CD4-positive, CD25-positive, alpha-beta regulatory T cell (primary cell): ENCODE measurements around the gene CCDC186. TPM values are rescaled to one million over a fixed set of nuclear protein-coding genes. Genes with fewer than 3 reads are reported as not detected.
A peak's percentile ranks its signal among the peaks of the same experiment; 100 is the strongest.

ENCODE experiments used
- ATAC-seq, 2 donors: fragments of 150-1000 bp; cut with Tn5 transposase; one replicate each; pipeline ENCODE4 v1.10.0; 2021; ENCODE audit warnings: low read depth in 2 of 2, moderate number of reproducible peaks in 2 of 2, moderate library complexity in 1 of 2
- DNase-seq, 3 donors: peaks; one replicate each; pipeline versions ENCODE4 v3.0.0 to v3.0.0-alpha.2; 2012 to 2022; ENCODE audit warnings: mixed read lengths in 1 of 3
- H3K27ac ChIP-seq: one replicate; pipeline ENCODE4 v1.7.0; 2013; ENCODE audit warnings: mild to moderate bottlenecking, low read length; ENCODE audit not compliant: insufficient read depth, poor library complexity, severe bottlenecking
- H3K27me3 ChIP-seq: one replicate; pipeline ENCODE4 v1.7.0; 2013; ENCODE audit warnings: low read length; ENCODE audit not compliant: control insufficient read depth, insufficient read depth
- H3K36me3 ChIP-seq: one replicate; pipeline ENCODE4 v1.7.0; 2013; ENCODE audit warnings: mild to moderate bottlenecking, low read length, moderate library complexity; ENCODE audit not compliant: control insufficient read depth, insufficient read depth
- H3K4me1 ChIP-seq: 2 replicates; pipeline ENCODE4 v1.7.0; 2013; ENCODE audit warnings: mild to moderate bottlenecking, low read length; ENCODE audit not compliant: insufficient read depth, control insufficient read depth, poor library complexity, severe bottlenecking
- H3K4me3 ChIP-seq: one replicate; pipeline ENCODE4 v1.7.0; 2013; ENCODE audit warnings: low read depth, mild to moderate bottlenecking, low read length, moderate library complexity
- H3K9me3 ChIP-seq, 2 experiments: 1 replicate in 1 of 2; 2 replicates in 1 of 2; pipeline ENCODE4 v1.7.0; 2013; ENCODE audit warnings: low read length in 2 of 2, mild to moderate bottlenecking in 1 of 2, moderate library complexity in 1 of 2; ENCODE audit not compliant: control insufficient read depth in 2 of 2
- H3K27ac Mint-ChIP-seq, 3 donors: one replicate each; pipeline ENCODE4 v1.8.0; 2020 to 2022; ENCODE audit warnings: mild to moderate bottlenecking in 3 of 3, mixed read lengths in 3 of 3, moderate library complexity in 2 of 3
- H3K27me3 Mint-ChIP-seq: one replicate; pipeline ENCODE4 v1.8.0; 2022; ENCODE audit warnings: mild to moderate bottlenecking, mixed read lengths
- H3K36me3 Mint-ChIP-seq: one replicate; pipeline ENCODE4 v1.8.0; 2020; ENCODE audit warnings: mixed read lengths
- H3K4me1 Mint-ChIP-seq, 4 donors: one replicate each; pipeline ENCODE4 v1.8.0; 2020 to 2022; ENCODE audit warnings: mixed read lengths in 4 of 4, mild to moderate bottlenecking in 1 of 4
- H3K4me3 Mint-ChIP-seq, 4 donors: one replicate each; pipeline ENCODE4 v1.8.0; 2020 to 2022; ENCODE audit warnings: mild to moderate bottlenecking in 4 of 4, mixed read lengths in 4 of 4, moderate library complexity in 3 of 4
- H3K9me3 Mint-ChIP-seq, 7 donors: one replicate each; pipeline ENCODE4 v1.8.0; 2020 to 2022; ENCODE audit warnings: mixed read lengths in 7 of 7, mild to moderate bottlenecking in 3 of 7, moderate library complexity in 2 of 7
- polyA plus RNA-seq, 4 donors: library from polyadenylated mRNA; unstranded; fragments of 300-500 nt; fragmentation: Illumina TruSeq; gene quantifications; one replicate each; pipeline ENCODE4 v1.2.3, GENCODE V29; 2021
- total RNA-seq: library from RNA; stranded (reverse); gene quantifications from one replicate; pipeline ENCODE4 v1.2.3, GENCODE V29; 2022

Gene CCDC186
- total RNA-seq (60.1 TPM), polyA plus RNA-seq (10 to 100 TPM; 17.3 to 27.1 (median 22.6) TPM)

DNA sequence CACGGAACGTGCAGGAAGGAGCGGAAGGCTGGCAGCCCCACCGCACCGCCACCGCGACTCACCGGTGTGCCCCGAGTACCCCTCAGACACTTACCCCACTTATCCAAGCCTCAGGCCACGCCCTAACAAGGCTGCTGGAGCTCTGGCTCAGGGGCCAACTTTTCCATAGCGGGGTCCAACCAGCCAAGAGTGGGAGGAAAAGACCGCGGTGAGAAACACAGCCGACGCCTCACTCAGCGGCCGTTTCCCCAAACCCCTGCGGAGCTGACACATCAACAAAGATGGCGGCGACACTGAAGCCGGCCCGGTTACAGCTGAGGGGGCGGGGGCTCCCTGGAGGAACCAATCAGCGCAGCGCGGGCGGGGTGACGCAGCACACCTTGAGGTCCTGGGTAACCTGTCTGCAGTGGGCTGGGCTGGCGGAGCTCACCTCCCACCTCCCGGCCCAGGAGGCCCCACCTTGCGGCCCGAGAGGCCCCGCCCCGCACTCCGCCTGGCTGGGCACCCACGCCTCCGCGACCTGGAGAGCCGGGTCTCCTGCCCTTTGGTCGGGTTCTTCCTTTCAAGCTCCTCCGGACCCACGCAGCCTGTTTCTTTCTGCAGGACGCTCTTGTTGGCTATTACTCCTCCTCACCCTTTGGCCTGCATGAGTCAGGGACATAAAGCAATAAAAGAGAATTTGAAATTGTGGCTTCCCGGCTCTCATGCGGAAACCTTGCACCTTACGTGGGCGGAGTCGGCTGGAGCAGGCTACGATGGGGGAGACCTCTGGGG, at the start of gene CCDC186:
CCDC186 (minus strand) TSS at position 283 of the 774 bp plus-strand sequence. CDS start 10,935 bp downstream, outside the sequence.
- Histone ChIP-seq H3K4me3 (peak within 1 kb of the TSS; percentile 98), H3K4me1 (peaks cover 30% of the 10 kb centered on the region), H3K9me3 (no peaks in the 10 kb centered on the region), H3K27ac (peak within 1 kb of the TSS; percentile 81), H3K27me3 (peaks cover 1% of the 10 kb centered on the region), H3K36me3 (peaks cover 3% of the 10 kb centered on the region)
- Mint-ChIP-seq H3K9me3 (peaks cover 0 to 2% (median 0%) of the 10 kb centered on the region in 7 donors), H3K27me3 (peaks cover 17% of the 10 kb centered on the region), H3K36me3 (peaks cover 9% of the 10 kb centered on the region), H3K4me3 (peak within 1 kb of the TSS; percentile 93 to 99 (median 98)), H3K4me1 (peaks cover 29 to 63% (median 38%) of the 10 kb centered on the region in 4 donors), H3K27ac (peak within 1 kb of the TSS; percentile 99)
- ATAC-seq (peak; percentile 99), DNase-seq (peak; percentile 97 to 98 (median 98))

GRCh38 chr10:114223066-114223465, 49.1 kb upstream of the CCDC186 start:
- Histone ChIP-seq H3K27ac (no peak overlapping the region), H3K36me3 (no peaks in the 10 kb centered on the region), H3K4me1 (no peaks in the 10 kb centered on the region), H3K4me3 (no peak overlapping the region), H3K27me3 (peaks cover 15% of the 10 kb centered on the region), H3K9me3 (no peaks in the 10 kb centered on the region)
- Mint-ChIP-seq H3K27ac (no peak overlapping the region), H3K4me1 (no peaks in the 10 kb centered on the region), H3K4me3 (no peak overlapping the region), H3K27me3 (peaks cover 45% of the 10 kb centered on the region), H3K9me3 (no peaks in the 10 kb centered on the region), H3K36me3 (no peaks in the 10 kb centered on the region)
- DNase-seq (no peak), ATAC-seq (no peak)

DNA sequence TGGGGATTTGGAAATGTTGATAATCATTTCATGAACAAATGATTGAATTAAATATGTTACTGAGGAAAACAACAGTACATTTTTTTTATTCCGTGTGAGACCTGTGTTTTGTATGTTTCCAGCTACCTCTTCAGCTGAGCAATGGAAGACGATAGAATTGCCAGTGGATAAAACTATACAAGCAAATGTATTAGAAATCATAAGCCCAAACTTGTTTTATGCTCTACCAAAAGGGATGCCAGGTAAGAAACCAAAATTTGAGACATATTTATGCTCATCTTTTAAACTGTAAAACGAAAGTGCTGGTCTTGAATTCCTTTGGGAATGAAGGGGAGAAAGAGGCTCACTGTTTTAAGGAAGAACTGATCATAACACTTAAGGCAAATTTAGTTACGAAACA, 47.2 kb upstream of the CCDC186 start:
- Mint-ChIP-seq H3K27ac (no peak overlapping the region), H3K4me3 (no peak overlapping the region), H3K4me1 (no peaks in the 10 kb centered on the region), H3K27me3 (peaks cover 39% of the 10 kb centered on the region), H3K36me3 (no peaks in the 10 kb centered on the region), H3K9me3 (peaks cover 0 to 3% (median 0%) of the 10 kb centered on the region in 7 donors)
- H3K4me3 ChIP-seq, result no peak overlapping the region
- ATAC-seq (no peak), DNase-seq (no peak)
- H3K36me3 ChIP-seq, result no peaks in the 10 kb centered on the region
- peaks cover 12% of the 10 kb centered on the region for H3K27me3 ChIP-seq
- H3K9me3 ChIP-seq, result no peaks in the 10 kb centered on the region
- H3K4me1 ChIP-seq, result no peaks in the 10 kb centered on the region
- H3K27ac ChIP-seq, result no peak overlapping the region

- no peaks in the 10 kb centered on the region for H3K36me3 Mint-ChIP-seq
- peaks cover 40% of the 10 kb centered on the region for H3K27me3 Mint-ChIP-seq
- peaks cover 0 to 3% (median 0%) of the 10 kb centered on the region in 7 donors for H3K9me3 Mint-ChIP-seq
These were observed 46.3 kb upstream of the CCDC186 start for GRCh38 chr10:114220281-114220680.

DNA sequence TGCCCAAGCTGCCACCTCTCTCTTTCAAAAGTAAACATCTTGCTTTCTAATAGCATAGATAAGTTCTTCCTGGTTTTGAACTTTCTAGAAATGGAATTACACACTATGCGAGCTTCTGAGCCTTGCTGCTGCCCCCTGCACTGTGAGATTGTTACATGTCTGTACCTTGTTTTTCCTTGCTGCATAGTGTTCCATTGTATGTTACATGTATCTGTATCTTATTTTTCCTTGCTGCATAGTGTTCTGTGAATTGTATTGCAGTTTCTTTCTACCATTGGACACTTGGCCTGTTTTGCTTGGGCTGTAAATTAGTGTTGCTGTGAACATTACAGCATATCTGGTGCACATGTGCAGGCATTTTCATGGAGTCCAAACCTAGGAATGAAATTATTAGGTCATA, 41.0 kb upstream of the CCDC186 start:
- H3K27ac ChIP-seq, result no peak overlapping the region
- DNase-seq (no peak), ATAC-seq (no peak)
- Mint-ChIP-seq H3K27me3 (peaks cover 28% of the 10 kb centered on the region), H3K4me1 (no peaks in the 10 kb centered on the region), H3K4me3 (no peak overlapping the region), H3K27ac (no peak overlapping the region), H3K9me3 (peaks cover 0 to 3% (median 0%) of the 10 kb centered on the region in 7 donors), H3K36me3 (no peaks in the 10 kb centered on the region)
- H3K4me3 ChIP-seq, result no peak overlapping the region
- H3K4me1 ChIP-seq, result no peaks in the 10 kb centered on the region
- H3K9me3 ChIP-seq, result no peaks in the 10 kb centered on the region
- peaks cover 16% of the 10 kb centered on the region for H3K27me3 ChIP-seq
- no peaks in the 10 kb centered on the region for H3K36me3 ChIP-seq

More at GRCh38 chr10:114220281-114220680, 46.3 kb upstream of the CCDC186 start:
- no peaks in the 10 kb centered on the region for H3K36me3 ChIP-seq
- H3K4me3 ChIP-seq, result no peak overlapping the region
- Mint-ChIP-seq H3K4me3 (no peak overlapping the region), H3K27ac (no peak overlapping the region), H3K4me1 (no peaks in the 10 kb centered on the region)
- no peak for ATAC-seq
- DNase-seq, result no peak
- no peaks in the 10 kb centered on the region for H3K4me1 ChIP-seq
- H3K27ac ChIP-seq, result no peak overlapping the region
- peaks cover 14% of the 10 kb centered on the region for H3K27me3 ChIP-seq
- H3K9me3 ChIP-seq, result no peaks in the 10 kb centered on the region

- no peaks in the 10 kb centered on the region for H3K4me1 Mint-ChIP-seq
- Histone ChIP-seq H3K4me1 (no peaks in the 10 kb centered on the region), H3K9me3 (no peaks in the 10 kb centered on the region), H3K36me3 (no peaks in the 10 kb centered on the region), H3K27me3 (peaks cover 17% of the 10 kb centered on the region), H3K4me3 (no peak overlapping the region), H3K27ac (no peak overlapping the region)
- DNase-seq, result no peak
- no peak overlapping the region for H3K27ac Mint-ChIP-seq
- H3K36me3 Mint-ChIP-seq, result no peaks in the 10 kb centered on the region
- H3K4me3 Mint-ChIP-seq, result no peak overlapping the region
- H3K27me3 Mint-ChIP-seq, result peaks cover 21% of the 10 kb centered on the region
- peaks cover 0 to 3% (median 0%) of the 10 kb centered on the region in 7 donors for H3K9me3 Mint-ChIP-seq
- no peak for ATAC-seq
These were observed 38.1 kb upstream of the CCDC186 start for GRCh38 chr10:114212153-114212552.

DNA sequence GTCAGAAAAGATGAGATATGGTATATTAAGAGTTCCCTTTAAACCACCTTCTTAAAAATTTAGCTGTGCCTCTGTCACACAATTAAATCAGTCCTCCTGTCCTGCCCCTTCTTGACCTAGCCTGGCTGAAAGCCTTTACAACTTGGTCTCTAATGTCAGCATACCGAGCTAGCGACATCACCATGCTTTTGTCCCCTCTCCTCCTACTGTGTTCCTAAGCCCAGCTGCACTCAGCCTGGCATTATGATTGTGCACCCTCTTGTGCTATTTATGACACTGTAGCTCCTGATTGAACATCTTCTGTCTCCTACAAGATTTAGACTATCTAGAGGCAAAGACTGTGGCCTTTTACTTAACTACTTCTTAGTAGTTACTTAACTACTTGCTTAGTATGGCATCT, 34.3 kb upstream of the CCDC186 start:
- ATAC-seq, result no peak

GRCh38 chr10:114207349-114207748, 33.3 kb upstream of the CCDC186 start:
- H3K27ac ChIP-seq, result no peak overlapping the region
- no peaks in the 10 kb centered on the region for H3K36me3 ChIP-seq
- no peaks in the 10 kb centered on the region for H3K9me3 ChIP-seq
- DNase-seq (no peak), ATAC-seq (no peak)
- H3K27me3 ChIP-seq, result peaks cover 23% of the 10 kb centered on the region
- peaks cover 0 to 3% (median 0%) of the 10 kb centered on the region in 7 donors for H3K9me3 Mint-ChIP-seq
- H3K36me3 Mint-ChIP-seq, result no peaks in the 10 kb centered on the region
- H3K4me3 ChIP-seq, result no peak overlapping the region
- no peaks in the 10 kb centered on the region for H3K4me1 ChIP-seq
- H3K4me3 Mint-ChIP-seq, result no peak overlapping the region
- no peak overlapping the region for H3K27ac Mint-ChIP-seq
- H3K27me3 Mint-ChIP-seq, result peaks cover 23% of the 10 kb centered on the region
- H3K4me1 Mint-ChIP-seq, result no peaks in the 10 kb centered on the region

More for the DNA sequence above, 34.3 kb upstream of the CCDC186 start:
- Histone ChIP-seq H3K9me3 (no peaks in the 10 kb centered on the region), H3K27me3 (peaks cover 19% of the 10 kb centered on the region), H3K36me3 (no peaks in the 10 kb centered on the region), H3K27ac (no peak overlapping the region), H3K4me3 (no peak overlapping the region), H3K4me1 (no peaks in the 10 kb centered on the region)
- H3K9me3 Mint-ChIP-seq, result peaks cover 0 to 2% (median 0%) of the 10 kb centered on the region in 7 donors
- no peaks in the 10 kb centered on the region for H3K36me3 Mint-ChIP-seq
- no peaks in the 10 kb centered on the region for H3K4me1 Mint-ChIP-seq
- peaks cover 32% of the 10 kb centered on the region for H3K27me3 Mint-ChIP-seq
- no peak overlapping the region for H3K4me3 Mint-ChIP-seq
- H3K27ac Mint-ChIP-seq, result no peak overlapping the region
- no peak for DNase-seq
